Measurements from ENCODE around the gene LONP2. TPM values are rescaled to one million over a fixed set of nuclear protein-coding genes. Genes with fewer than 3 reads are reported as not detected.

The LONP2 gene
- total and polyA plus RNA-seq, 2 of the 13 experiments (the other 11 are each of a cell fraction or from before 2014, with no cell fraction given), result 39.2 to 63.3 TPM

DNA sequence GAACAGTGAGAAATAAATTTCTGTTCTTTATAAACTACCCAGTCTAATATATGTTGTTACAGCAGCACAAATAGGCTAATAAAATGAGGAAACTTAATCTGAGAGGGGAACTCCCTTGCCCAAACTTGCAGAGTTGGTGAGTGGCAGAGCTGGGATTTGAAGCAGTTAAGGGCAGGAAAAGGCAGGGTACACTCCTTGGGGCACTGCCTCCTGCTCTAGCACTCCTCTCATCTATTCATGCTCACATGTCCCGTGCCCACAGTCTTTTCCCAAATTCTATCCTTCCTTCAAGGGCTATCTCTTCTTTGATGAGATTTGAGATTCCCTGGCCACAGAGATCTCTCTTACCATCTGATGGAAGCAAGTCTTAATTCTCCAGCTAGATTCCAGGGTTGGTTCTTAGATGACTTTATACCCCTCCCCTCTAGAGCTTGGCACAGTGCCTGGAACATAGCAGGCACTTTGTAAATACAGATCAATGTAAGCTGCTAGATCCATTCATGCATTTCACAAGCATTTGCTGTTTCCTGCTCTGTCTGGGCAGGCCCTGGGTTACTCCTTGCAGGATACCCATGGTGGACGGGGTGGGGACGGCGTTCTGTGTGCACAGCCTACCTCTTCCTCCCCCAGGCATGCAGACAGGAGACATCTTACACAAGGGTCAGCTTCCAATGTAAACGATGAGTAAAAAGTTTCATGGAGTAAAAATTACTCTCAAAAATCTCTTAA lies 49.1 kb upstream of the LONP2 start (continued):
- no peak for TF ChIP-seq SMAD1 (CRISPR knock-in tag; IDR thresholded peaks at IDR 0.05; ENCODE audit: borderline replicate concordance, low read depth)
- no peak for TF ChIP-seq ZNF256 (CRISPR knock-in tag; conservative IDR thresholded peaks at IDR 0.05)
- TF ChIP-seq KLF6 (CRISPR knock-in tag; IDR thresholded peaks at IDR 0.05), result no peak
- no peak for TF ChIP-seq NFE2 (CRISPR knock-in tag; IDR thresholded peaks at IDR 0.05)
- TF ChIP-seq ZBTB26 (CRISPR knock-in tag; IDR thresholded peaks at IDR 0.05; ENCODE audit: borderline replicate concordance), result no peak
- no peak for TF ChIP-seq ZFY (CRISPR knock-in tag; IDR thresholded peaks at IDR 0.05)
- no peak for TF ChIP-seq ZNF772 (CRISPR knock-in tag; IDR thresholded peaks at IDR 0.05)
- TF ChIP-seq KDM5B (CRISPR knock-in tag; IDR thresholded peaks at IDR 0.05; ENCODE audit: borderline replicate concordance), result no peak
- TF ChIP-seq RERE (CRISPR knock-in tag; IDR thresholded peaks at IDR 0.05; ENCODE audit: low read depth), result no peak
- TF ChIP-seq SNAPC4 (CRISPR knock-in tag; IDR thresholded peaks at IDR 0.05), result no peak
- TF ChIP-seq FIP1L1 (IDR thresholded peaks at IDR 0.05; ENCODE audit: borderline replicate concordance, insufficient read depth, low read depth, low read length), result no peak
- no peak for TF ChIP-seq ZNF550 (CRISPR knock-in tag; IDR thresholded peaks at IDR 0.05; ENCODE audit: borderline replicate concordance)
- TF ChIP-seq POLR2G (IDR thresholded peaks at IDR 0.05; ENCODE audit: low read depth, low read length), result no peak
- TF ChIP-seq, protein P1, sequence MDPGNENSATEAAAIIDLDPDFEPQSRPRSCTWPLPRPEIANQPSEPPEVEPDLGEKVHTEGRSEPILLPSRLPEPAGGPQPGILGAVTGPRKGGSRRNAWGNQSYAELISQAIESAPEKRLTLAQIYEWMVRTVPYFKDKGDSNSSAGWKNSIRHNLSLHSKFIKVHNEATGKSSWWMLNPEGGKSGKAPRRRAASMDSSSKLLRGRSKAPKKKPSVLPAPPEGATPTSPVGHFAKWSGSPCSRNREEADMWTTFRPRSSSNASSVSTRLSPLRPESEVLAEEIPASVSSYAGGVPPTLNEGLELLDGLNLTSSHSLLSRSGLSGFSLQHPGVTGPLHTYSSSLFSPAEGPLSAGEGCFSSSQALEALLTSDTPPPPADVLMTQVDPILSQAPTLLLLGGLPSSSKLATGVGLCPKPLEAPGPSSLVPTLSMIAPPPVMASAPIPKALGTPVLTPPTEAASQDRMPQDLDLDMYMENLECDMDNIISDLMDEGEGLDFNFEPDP (CRISPR knock-in tag; conservative IDR thresholded peaks at IDR 0.05), result no peak
- no peak for TF ChIP-seq TGIF2 (CRISPR knock-in tag; IDR thresholded peaks at IDR 0.05)
- no peak for TF ChIP-seq GLI4 (CRISPR knock-in tag; IDR thresholded peaks at IDR 0.05; ENCODE audit: borderline replicate concordance)
